ENCODE measurements around the gene WDR5. TPM values are rescaled to one million over a fixed set of nuclear protein-coding genes. Genes with fewer than 3 reads are reported as not detected.

The WDR5 gene
- total and polyA plus RNA-seq, 9 of the 15 experiments (the other 6 are each of a cell fraction or from before 2014, with no cell fraction given), result 3.0 to 56.8 (median 38.6) TPM

- H4K20me1 ChIP-seq (replicated peaks; ENCODE audit: control insufficient read depth, insufficient read depth, low read length), result peaks cover 4% of the 10 kb centered on the region; the same call in 1 of the 2 replicates
- no peak overlapping the region for H2AFZ ChIP-seq (ENCODE audit: low read depth, low read length)
- intact Hi-C loops (cut with micrococcal nuclease), result no loop called here
- peaks cover 92% of the 10 kb centered on the region; the same call in 2 of the 3 replicates for H3K36me3 ChIP-seq (ENCODE audit: control insufficient read depth, insufficient read depth, low read length)
- CTCF ChIA-PET (ENCODE audit: low intra/inter-chr PET ratio), result no interaction called here
- H3K4me2 ChIP-seq (ENCODE audit: insufficient read depth, low read length), result no peak overlapping the region
- DNase-seq (ENCODE audit: extremely low read depth in 1 of 4, low spot score in 3 of 4) (no peak), ATAC-seq (no peak), FAIRE-seq (no peak)
- no TSS peak for BruUV-seq (replicated peaks)
- H3K4me1 ChIP-seq (replicated peaks in 1 of 2; ENCODE audit: control insufficient read depth in 2 of 2, insufficient read depth in 2 of 2, low read length in 2 of 2), result 0 out of 5 replicates have a peak, but pooled peaks cover 0 to 2% of the 10 kb centered on the region in 2 experiments
- in situ Hi-C loops (cut with MboI), result no loop called here
- POLR2A ChIA-PET, result interaction anchor here (1.1 kb wide), 1 partner anchor 14 kb away, joined by 3 read pairs; the partner anchor contains the start of gene WDR5
- peak overlapping the region in 1 of 2 experiments; percentile 76; a peak in 2 of 4 replicates for H3K9ac ChIP-seq (ENCODE audit: insufficient read depth in 1 of 2, low read depth in 2 of 2, low read length in 2 of 2)
- no peaks in the 10 kb centered on the region for H3K79me2 ChIP-seq (ENCODE audit: control insufficient read depth, insufficient read depth, low read length)
- H3K27ac ChIP-seq (ENCODE audit: extremely low read depth, low read depth, low read length), result no peak overlapping the region
- no peaks in the 10 kb centered on the region for H3K9me3 ChIP-seq (replicated peaks; ENCODE audit: control insufficient read depth, insufficient read depth, low read depth, low read length)
- TF ChIP-seq ZBTB12 (CRISPR knock-in tag; IDR thresholded peaks at IDR 0.05), result no peak
- TF ChIP-seq HNRNPL (IDR thresholded peaks at IDR 0.05; ENCODE audit: low read depth, low read length), result no peak
- TF ChIP-seq E2F5 (CRISPR knock-in tag; IDR thresholded peaks at IDR 0.05), result no peak
- no peak for TF ChIP-seq CREB3 (tag; conservative IDR thresholded peaks at IDR 0.05; ENCODE audit: low read depth)
- TF ChIP-seq ZNF717 (CRISPR knock-in tag; IDR thresholded peaks at IDR 0.05), result no peak
- no peak for TF ChIP-seq PPARD (CRISPR knock-in tag; IDR thresholded peaks at IDR 0.05)
- no peak for TF ChIP-seq U2AF2 (optimal IDR thresholded peaks at IDR 0.05; ENCODE audit: low read depth, low read length)
- no peak for TF ChIP-seq ZC3H11A (IDR thresholded peaks at IDR 0.05; ENCODE audit: low read depth, low read length)
- WGBS (ENCODE audit: insufficient coverage, low coverage, missing lambda C conversion rate), result 97% methylated on average over 7 of the region's 7 CpGs
- no peaks in the 10 kb centered on the region for H3K27me3 ChIP-seq (ENCODE audit: control insufficient read depth in 2 of 2, insufficient read depth in 2 of 2, low read length in 2 of 2)
- no peak overlapping the region for H3K4me3 ChIP-seq
- H3K9me1 ChIP-seq (ENCODE audit: control insufficient read depth, insufficient read depth, low read length), result no peaks in the 10 kb centered on the region
Observed at GRCh38 chr9:134149380-134149779, 13.5 kb downstream of the WDR5 start.

All from K562 (cell line).